Adipose tissue (tissue), 3 donors: Measurements from ENCODE around the gene ZNF630. TPM values are rescaled to one million over a fixed set of nuclear protein-coding genes. Genes with fewer than 3 reads are reported as not detected.
A peak's percentile ranks its signal among the peaks of the same experiment; 100 is the strongest.
"Not testable (repeated sequence)": the region's sequence is repeated elsewhere in the genome, so short reads cannot be mapped to it uniquely, and the experiment has no call there.

Experiments used
- H3K27ac ChIP-seq: one replicate; pipeline ENCODE4 v1.5.1; 2013; ENCODE audit warnings: low read depth, low read length
- WGBS, 3 donors: extraction: QIAGEN DNeasy Blood & Tissue Kit; methylation state at CpG; one replicate each; pipeline ENCODE4 v1.1.7; 2013; 5-methylcytosine and 5-hydroxymethylcytosine counted together
- polyA plus RNA-seq, 3 donors: library from polyadenylated mRNA; stranded (reverse); fragments of 200-250 nt; gene quantifications; one replicate each; pipeline ENCODE4 v1.2.3, GENCODE V29; 2013
- donor health status: healthy with polysubstance abuse.
- donor health status: Bipolar disorder and iron deficiency.
- donor health status: healthy.

The ZNF630 gene
- polyA plus RNA-seq, 3 donors = 0.76 to 2.5 (median 1.2) TPM

- 58 to 78% (median 73%) methylated on average over 4 of the region's 4 CpGs for WGBS, 3 donors
- no peak overlapping the region for H3K27ac ChIP-seq
Measured at GRCh38 chrX:48043056-48043455, 28.4 kb downstream of the ZNF630 start.

- 53 to 60% (median 60%) methylated on average over 4 of the region's 4 CpGs for WGBS, 3 donors
- H3K27ac ChIP-seq = no peak overlapping the region
Measured at GRCh38 chrX:48035891-48036290, 35.5 kb downstream of the ZNF630 start.

GRCh38 chrX:48030641-48031173 is 40.7 kb downstream of the ZNF630 start:
- not testable (repeated sequence) for H3K27ac ChIP-seq
- 72 to 84% (median 73%) methylated on average over 8 to 10 of the region's 10 CpGs for WGBS, 3 donors

GRCh38 chrX:48030237-48030636 is 41.2 kb downstream of the ZNF630 start:
- 81 to 92% (median 90%) methylated on average over 9 to 10 of the region's 10 CpGs for WGBS, 3 donors
- H3K27ac ChIP-seq = no peak overlapping the region

GRCh38 chrX:48028091-48028490 is 43.3 kb downstream of the ZNF630 start:
- H3K27ac ChIP-seq = no peak overlapping the region
- WGBS, 3 donors = 90 to 95% (median 91%) methylated on average over 8 of the region's 8 CpGs

GRCh38 chrX:48027545-48027944 is 43.9 kb downstream of the ZNF630 start:
- not testable (repeated sequence) for H3K27ac ChIP-seq
- 56 to 73% (median 71%) methylated on average over 3 to 4 of the region's 4 CpGs for whole genome bisulfite sequencing, 3 donors

- no peak overlapping the region for H3K27ac ChIP-seq
- WGBS, 3 donors = 2 to 7% (median 3%) methylated on average over 7 of the region's 7 CpGs
Measured at GRCh38 chrX:48025561-48025960, 45.9 kb downstream of the ZNF630 start.

- WGBS, 3 donors = 86 to 100% (median 88%) methylated on average over 3 of the region's 3 CpGs
- H3K27ac ChIP-seq = no peak overlapping the region
Measured at GRCh38 chrX:48022738-48023137, 48.7 kb downstream of the ZNF630 start.

- WGBS, 3 donors = 40 to 74% (median 55%) methylated on average over 1 to 3 of the region's 3 CpGs
- no peak overlapping the region for H3K27ac ChIP-seq
Measured at GRCh38 chrX:48022100-48022499, 49.3 kb downstream of the ZNF630 start.

- 1 to 25% (median 1%) methylated on average over 29 to 30 of the region's 30 CpGs for WGBS, 3 donors
- H3K27ac ChIP-seq = peak overlapping the region; percentile 75
Measured at GRCh38 chrX:48021026-48021900, 50.2 kb downstream of the ZNF630 start.

- WGBS, 3 donors = 48 to 58% (median 50%) methylated on average over 11 of the region's 11 CpGs
- not testable (repeated sequence) for H3K27ac ChIP-seq
Measured at GRCh38 chrX:48020472-48020871, 51.0 kb downstream of the ZNF630 start.

GRCh38 chrX:48019892-48020291 is 51.5 kb downstream of the ZNF630 start:
- H3K27ac ChIP-seq = not testable (repeated sequence)
- WGBS, 3 donors = no CpG with 5 or more reads among the region's 1 CpG

GRCh38 chrX:48016583-48017310 is 54.7 kb downstream of the ZNF630 start:
- 90 to 97% (median 92%) methylated on average over 9 to 26 of the region's 46 CpGs for WGBS, 3 donors
- H3K27ac ChIP-seq = not testable (repeated sequence)

- no CpG with 5 or more reads among the region's 2 CpGs for WGBS, 3 donors
Measured at GRCh38 chrX:48009445-48009960, 61.9 kb downstream of the ZNF630 start.

More at GRCh38 chrX:48009445-48009960, 61.9 kb downstream of the ZNF630 start:
- H3K27ac ChIP-seq = not testable (repeated sequence)

Other genes with a start within 250 kb of the ZNF630 start
- gene ZNF81, start 234.7 kb downstream of the ZNF630 start, polyA plus RNA-seq = 1 to 10 TPM in 1 of 3 donors, under 1 TPM in 2; 0.11 to 1.4 (median 0.54) TPM
- 1 to 10 TPM; 1.3 to 2.0 (median 2.0) TPM for gene ZNF182, start 67.7 kb downstream of the ZNF630 start, polyA plus RNA-seq
- gene SPACA5, start 64.7 kb downstream of the ZNF630 start, polyA plus RNA-seq = under 1 TPM in 1 of 3 donors, not detected in 2; 0.15 TPM
- gene SPACA5B, start 59.0 kb upstream of the ZNF630 start, polyA plus RNA-seq = not detected
- not detected for gene SSX5, start 125.2 kb upstream of the ZNF630 start, polyA plus RNA-seq
- not detected for gene SSX1, start 183.8 kb upstream of the ZNF630 start, polyA plus RNA-seq